Measurements from ENCODE around the gene KCNJ9. TPM values are rescaled to one million over a fixed set of nuclear protein-coding genes. Genes with fewer than 3 reads are reported as not detected.

Gene KCNJ9
- polyA plus RNA-seq, 3 donors, result not detected

- H3K79me2 ChIP-seq (ENCODE audit: insufficient read depth, low read length), result no peaks in the 10 kb centered on the region
- no peak for TF ChIP-seq CTCF (IDR thresholded peaks at IDR 0.05)
- H3K27me3 Mint-ChIP-seq (ENCODE audit: low read depth in 3 of 3), result peaks cover 7 to 18% (median 15%) of the 10 kb centered on the region in 3 donors
- H2AFZ ChIP-seq (ENCODE audit: insufficient read depth, low read depth, low read length, poor library complexity, severe bottlenecking), result no peak overlapping the region
- no peak overlapping the region for H3K4me3 ChIP-seq (replicated peaks in 1 of 3; ENCODE audit: low read depth in 2 of 3, low read length in 3 of 3)
- H3K4me1 Mint-ChIP-seq, result peaks cover 5% of the 10 kb centered on the region
- intact Hi-C loops (cut with micrococcal nuclease), result no loop called here
- WGBS (ENCODE audit: insufficient coverage), result 97% methylated on average over 11 of the region's 12 CpGs
- H3K4me3 Mint-ChIP-seq, result no peak overlapping the region
- no peaks in the 10 kb centered on the region for H3K9me3 Mint-ChIP-seq
- peaks cover 0 to 8% of the 10 kb centered on the region in 2 donors for H3K4me1 ChIP-seq (ENCODE audit: control insufficient read depth in 1 of 2, insufficient read depth in 2 of 2, low read length in 2 of 2)
- H3K36me3 Mint-ChIP-seq, result no peaks in the 10 kb centered on the region
- H3K27ac ChIP-seq (ENCODE audit: low read depth in 1 of 2, low read length in 2 of 2), result no peak overlapping the region
- no peaks in the 10 kb centered on the region for H3K9me3 ChIP-seq (replicated peaks in 1 of 2; ENCODE audit: control insufficient read depth in 1 of 2, insufficient read depth in 1 of 2, low read length in 2 of 2)
- H3K27me3 ChIP-seq (ENCODE audit: control insufficient read depth in 2 of 2, insufficient read depth in 2 of 2, low read length in 2 of 2), result peaks cover 0 to 4% of the 10 kb centered on the region in 2 donors
- no peak overlapping the region for H3K4me2 ChIP-seq (replicated peaks; ENCODE audit: extremely low read depth, low read length, poor library complexity, severe bottlenecking)
- H3K27ac Mint-ChIP-seq, result no peak overlapping the region
- H4K20me1 ChIP-seq (ENCODE audit: insufficient read depth, low read length), result no peaks in the 10 kb centered on the region
- no peak overlapping the region for H3K9ac ChIP-seq (ENCODE audit: insufficient read depth, low read length, poor library complexity, severe bottlenecking)
- H3K36me3 ChIP-seq (replicated peaks in 1 of 2; ENCODE audit: control insufficient read depth in 1 of 2, insufficient read depth in 2 of 2, low read length in 2 of 2), result no peaks in the 10 kb centered on the region
- DNase-seq, result no peak
These were observed 31.0 kb downstream of the KCNJ9 start for GRCh38 chr1:160112357-160112756.

GRCh38 chr1:160113407-160113806 lies 32.1 kb downstream of the KCNJ9 start:
- Histone ChIP-seq H3K27me3 (ENCODE audit: control insufficient read depth in 2 of 2, insufficient read depth in 2 of 2, low read length in 2 of 2) (peaks cover 0 to 6% of the 10 kb centered on the region in 2 donors), H3K9me3 (replicated peaks in 1 of 2; ENCODE audit: control insufficient read depth in 1 of 2, insufficient read depth in 1 of 2, low read length in 2 of 2) (no peaks in the 10 kb centered on the region), H3K4me1 (ENCODE audit: control insufficient read depth in 1 of 2, insufficient read depth in 2 of 2, low read length in 2 of 2) (peaks cover 0 to 8% of the 10 kb centered on the region in 2 donors), H4K20me1 (ENCODE audit: insufficient read depth, low read length) (no peaks in the 10 kb centered on the region), H2AFZ (ENCODE audit: insufficient read depth, low read depth, low read length, poor library complexity, severe bottlenecking) (no peak overlapping the region), H3K27ac (ENCODE audit: low read depth in 1 of 2, low read length in 2 of 2) (no peak overlapping the region), H3K36me3 (replicated peaks in 1 of 2; ENCODE audit: control insufficient read depth in 1 of 2, insufficient read depth in 2 of 2, low read length in 2 of 2) (no peaks in the 10 kb centered on the region), H3K9ac (ENCODE audit: insufficient read depth, low read length, poor library complexity, severe bottlenecking) (no peak overlapping the region), H3K4me3 (replicated peaks in 1 of 3; ENCODE audit: low read depth in 2 of 3, low read length in 3 of 3) (no peak overlapping the region), H3K4me2 (replicated peaks; ENCODE audit: extremely low read depth, low read length, poor library complexity, severe bottlenecking) (no peak overlapping the region), H3K79me2 (ENCODE audit: insufficient read depth, low read length) (no peaks in the 10 kb centered on the region)
- peaks cover 5% of the 10 kb centered on the region for H3K4me1 Mint-ChIP-seq
- peak; percentile 10 for TF ChIP-seq CTCF (IDR thresholded peaks at IDR 0.05)
- no peaks in the 10 kb centered on the region for H3K36me3 Mint-ChIP-seq
- intact Hi-C loops (cut with micrococcal nuclease), result no loop called here
- H3K4me3 Mint-ChIP-seq, result no peak overlapping the region
- H3K27ac Mint-ChIP-seq, result no peak overlapping the region
- H3K27me3 Mint-ChIP-seq (ENCODE audit: low read depth in 3 of 3), result peaks cover 7 to 21% (median 17%) of the 10 kb centered on the region in 3 donors
- H3K9me3 Mint-ChIP-seq, result no peaks in the 10 kb centered on the region
- DNase-seq, result no peak
- 100% methylated on average over 6 of the region's 8 CpGs for WGBS (ENCODE audit: insufficient coverage)

Measured in CD14-positive monocyte (primary cell).